ENCODE results near the gene DCDC2B.

The DCDC2B gene

DNA sequence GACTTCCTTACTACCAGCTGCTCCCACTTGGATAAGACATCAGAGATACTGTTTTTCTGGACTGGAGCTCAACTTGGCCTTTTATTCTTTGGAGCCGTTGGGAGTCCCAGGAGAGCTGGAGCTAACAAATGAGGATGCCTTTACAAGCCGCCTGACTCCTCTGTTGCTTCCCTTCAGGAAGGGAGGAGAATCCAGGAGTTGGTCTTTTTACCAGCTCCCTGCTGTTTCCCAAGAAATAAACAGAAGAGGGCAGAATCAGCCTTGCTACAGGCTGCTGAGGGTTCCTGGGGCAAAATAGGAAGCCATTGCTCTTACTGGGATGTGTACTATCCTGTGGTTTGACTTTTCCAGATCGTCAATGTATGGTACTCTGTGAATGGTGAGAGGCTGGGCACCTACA lies 14.8 kb downstream of the DCDC2B start:
- no peak for DNase-seq (ENCODE audit: low read depth in 2 of 2)

DNA sequence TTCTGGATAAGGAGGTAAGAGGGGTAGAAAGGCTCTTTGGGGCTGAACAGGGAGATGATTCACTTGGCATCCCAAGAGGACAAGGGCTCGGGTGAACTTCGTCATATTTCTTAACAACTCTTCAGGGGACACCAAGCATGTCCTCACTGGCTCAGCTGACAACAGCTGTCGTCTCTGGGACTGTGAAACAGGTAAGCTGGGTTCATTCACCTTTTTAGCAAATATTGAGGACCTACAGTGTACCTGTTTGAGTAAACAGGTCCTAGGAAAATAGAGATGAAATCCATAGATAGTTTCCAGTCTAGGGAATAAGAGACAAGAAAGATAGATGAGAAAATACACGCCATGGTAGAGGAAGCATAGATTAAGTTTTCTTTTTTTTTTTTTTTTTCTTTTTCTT lies 15.4 kb downstream of the DCDC2B start:
- DNase-seq (ENCODE audit: low read depth in 2 of 2): no peak

DNA sequence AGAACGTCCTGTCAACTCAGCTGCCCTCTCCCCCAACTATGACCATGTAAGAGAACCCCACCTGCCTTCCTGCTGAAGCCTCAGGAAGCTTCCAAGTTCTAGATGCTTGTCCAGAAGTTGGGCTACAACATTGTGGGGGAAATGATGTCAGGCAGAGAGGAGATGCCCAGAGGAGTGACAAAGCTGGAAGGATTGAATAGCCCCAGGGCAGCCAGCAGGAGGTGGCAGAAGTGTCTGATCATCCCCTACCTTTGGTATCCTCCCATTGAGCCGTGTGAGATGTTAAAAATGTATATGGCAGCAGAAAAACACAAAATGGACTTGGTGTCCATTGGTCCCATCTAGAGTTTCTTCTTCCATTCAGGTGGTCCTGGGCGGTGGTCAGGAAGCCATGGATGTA lies 19.9 kb downstream of the DCDC2B start:
- no peak for DNase-seq (ENCODE audit: low read depth in 2 of 2)

DNA sequence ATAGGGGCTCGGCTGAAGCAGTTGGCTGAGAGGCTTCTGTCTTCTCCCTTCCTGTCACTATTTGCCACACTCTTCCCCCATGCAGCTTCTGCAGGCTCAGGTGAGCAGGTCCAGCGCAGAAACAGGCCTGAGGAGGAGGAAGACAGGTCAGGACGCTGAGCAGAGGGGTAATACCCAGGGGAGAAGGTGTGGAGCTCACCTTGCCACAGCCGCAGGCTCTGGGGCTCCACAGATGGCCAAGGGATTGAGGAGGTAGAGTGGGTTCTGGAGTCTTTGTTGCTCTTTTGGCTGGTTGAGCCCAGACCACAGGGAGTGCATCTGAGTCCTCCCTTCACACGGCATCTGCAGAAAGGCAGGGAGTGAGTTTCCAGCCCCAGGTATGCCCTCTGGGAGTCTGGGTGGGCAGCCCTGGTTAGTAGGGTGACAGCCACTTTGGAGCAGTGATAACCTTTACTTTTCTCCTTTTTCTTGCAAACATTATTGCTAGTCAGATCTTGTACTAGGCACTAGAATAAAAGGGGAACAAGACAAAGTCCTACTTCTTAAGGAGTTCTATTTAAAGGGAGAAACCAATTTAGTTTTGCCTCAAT lies 23.0 kb downstream of the DCDC2B start:
- no peak for DNase-seq (ENCODE audit: low read depth in 2 of 2)

DNA sequence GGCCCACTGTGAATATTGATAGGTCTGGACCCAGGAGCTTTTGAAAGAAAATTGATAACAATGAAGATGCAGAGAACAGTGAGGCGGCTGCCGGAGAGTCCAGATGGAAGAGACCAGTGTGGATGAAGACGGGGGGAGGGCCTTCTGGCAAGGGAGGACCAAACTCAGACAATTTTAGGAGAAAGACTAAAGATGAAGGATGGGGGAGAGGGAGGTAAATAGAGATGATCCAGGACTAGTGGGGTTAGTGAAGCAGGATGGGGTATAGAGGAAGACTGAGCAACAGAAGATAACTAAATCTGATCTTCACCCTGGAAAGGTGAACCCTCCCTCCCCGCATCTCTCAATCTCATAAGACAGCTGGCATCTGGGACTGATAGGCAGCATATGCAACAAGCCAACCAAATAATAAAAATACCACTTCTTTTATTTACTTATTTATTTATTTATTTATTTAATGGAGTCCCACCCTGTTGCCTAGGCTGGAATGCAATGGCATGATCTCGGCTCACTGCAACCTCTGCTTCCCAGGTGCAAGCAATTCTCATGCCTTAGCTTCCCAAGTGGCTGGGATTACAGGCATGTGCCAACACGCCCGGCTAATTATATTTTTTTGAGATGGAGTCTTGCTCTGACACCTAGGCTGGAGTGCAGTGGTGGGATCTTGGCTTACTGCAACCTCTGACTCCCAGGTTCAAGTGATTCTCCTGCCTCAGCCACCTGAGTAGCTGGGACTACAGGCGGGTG lies 23.8 kb downstream of the DCDC2B start:
- DNase-seq (ENCODE audit: low read depth in 2 of 2): no peak

DNA sequence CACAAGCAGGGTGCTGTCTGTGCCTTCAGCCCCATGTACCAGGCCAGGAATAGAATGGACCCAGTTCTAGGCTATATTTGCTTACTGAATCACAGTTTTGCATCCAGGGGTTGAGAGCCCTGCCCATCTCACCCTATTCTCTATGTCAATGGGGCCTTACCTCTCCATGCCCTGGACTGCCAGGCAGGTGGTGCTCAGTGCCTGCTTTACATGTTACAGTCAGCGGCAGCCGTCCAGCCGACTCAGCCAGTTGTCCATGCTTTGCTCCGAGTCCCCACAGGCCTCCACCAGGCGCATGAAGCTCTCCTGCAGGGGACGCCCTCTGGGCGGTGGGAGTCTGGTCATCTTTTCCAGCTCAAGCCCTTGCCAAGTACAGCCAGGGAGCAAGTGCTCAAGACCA lies 25.9 kb downstream of the DCDC2B start:
- DNase-seq (ENCODE audit: low read depth in 2 of 2): no peak

DNA sequence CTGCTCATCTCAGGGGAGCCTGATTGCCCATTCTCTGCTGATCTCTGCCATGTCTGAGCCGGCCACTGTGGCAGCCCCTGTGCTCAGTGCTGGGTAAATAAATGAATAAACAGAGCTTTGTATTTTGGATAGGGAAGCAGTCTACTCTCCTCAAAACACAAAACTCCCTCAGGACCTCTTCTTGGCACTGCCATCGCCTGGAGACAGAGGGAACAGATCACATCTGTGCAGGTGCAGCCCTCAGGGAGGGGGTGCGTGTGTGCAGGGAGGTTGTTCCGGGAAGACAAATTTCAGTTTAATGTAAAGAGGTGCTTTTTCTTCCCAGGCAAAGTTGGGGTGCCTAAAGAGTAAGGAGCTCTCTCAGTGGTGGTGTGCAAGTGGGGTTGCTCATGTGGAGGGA lies 30.4 kb downstream of the DCDC2B start:
- DNase-seq (ENCODE audit: low read depth in 2 of 2): no peak

DNA sequence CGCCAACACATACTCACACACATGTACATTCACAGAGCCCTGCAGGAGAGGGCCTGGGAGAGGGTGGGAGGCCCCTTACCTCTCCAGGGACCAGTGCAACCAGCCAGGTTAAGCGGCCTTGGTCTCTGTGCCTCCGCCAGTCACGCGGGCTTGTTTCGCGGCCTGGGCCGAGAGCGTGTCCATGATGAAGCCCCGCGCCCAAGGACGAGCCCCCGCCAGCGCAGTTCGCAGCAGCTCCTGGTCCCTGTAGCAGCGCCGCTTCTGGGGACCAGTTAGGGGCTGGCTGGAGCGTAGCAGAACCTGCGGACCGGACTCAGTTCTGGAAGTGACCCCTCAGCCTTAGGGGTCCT lies 30.9 kb downstream of the DCDC2B start:
- no peak for DNase-seq (ENCODE audit: low read depth in 2 of 2)

DNA sequence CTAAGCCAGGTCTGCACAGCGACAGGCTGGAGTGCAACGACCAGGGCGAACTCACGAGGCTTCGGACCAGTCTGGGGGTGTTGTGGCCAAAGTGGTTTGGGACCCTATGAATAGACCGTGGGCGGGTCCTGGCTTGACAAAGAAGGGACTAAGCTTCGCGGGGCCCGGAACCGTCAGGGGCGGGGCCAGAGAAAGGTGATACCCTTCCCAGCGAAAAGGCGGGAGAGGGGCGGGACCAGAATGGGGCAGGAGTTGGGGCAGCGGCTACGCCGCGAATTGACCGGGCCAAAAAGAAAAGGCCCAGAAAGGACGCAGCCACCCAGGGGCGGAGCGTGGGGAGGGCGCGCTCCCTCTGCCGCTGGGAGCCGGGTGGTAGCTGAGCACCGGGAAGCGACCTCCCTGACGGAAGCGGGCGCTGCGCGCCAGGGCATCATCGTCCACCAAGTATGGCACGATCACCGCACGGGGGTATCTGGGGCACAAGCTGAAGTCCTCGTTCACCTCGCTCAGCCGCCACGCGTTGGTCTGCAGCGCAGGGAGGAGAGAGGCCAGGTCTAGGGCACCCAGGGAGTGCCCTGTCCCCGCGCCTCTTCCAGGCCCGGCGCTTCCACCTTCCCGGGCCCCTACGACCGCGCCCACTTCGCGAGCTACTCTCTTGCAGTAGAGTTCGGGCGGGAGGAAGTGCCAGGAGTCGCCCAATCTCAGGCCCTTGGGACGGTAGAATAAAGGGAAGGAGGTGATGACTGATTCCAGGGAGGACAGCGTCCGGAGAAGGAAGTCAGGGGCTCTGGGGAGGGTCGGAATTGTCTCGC lies 31.5 kb downstream of the DCDC2B start:
- DNase-seq (ENCODE audit: low read depth in 2 of 2): no peak

DNA sequence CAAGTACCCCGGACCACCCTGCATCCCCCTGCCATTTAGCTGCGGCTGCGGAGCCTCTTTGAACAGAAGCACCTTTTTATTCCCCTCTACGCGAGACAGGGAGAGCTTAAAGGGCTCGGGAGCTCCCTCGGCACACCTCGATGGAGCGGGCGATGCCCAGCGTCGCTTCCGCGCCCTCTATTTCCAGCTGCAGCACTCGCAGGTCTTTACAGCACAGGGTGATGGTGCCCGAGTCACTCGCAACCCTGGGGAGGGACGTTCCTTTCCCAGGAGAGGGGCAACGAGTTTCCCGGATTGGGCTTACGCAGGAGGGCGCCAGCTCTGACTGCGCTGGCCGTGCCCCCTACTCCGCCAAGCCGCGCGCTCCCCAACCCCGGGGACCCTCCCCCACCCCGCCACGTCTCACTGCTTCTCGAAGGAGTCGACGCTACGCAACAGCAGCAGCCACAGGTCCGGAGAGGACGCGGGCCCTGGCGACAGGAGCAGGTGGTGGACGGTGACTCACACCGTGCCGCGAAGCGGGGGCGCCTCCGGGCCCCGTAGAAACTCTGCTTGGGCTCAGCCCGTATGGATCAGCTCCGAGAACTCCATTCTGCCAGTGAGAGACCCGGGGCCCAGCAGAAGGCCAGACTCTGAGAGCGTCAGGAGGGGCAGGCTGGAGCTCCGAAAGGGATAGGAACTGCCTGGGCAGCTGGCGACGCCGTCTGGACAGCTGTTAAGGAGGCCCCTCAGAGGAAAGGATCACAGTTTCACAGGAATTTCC lies 32.3 kb downstream of the DCDC2B start:
- no peak for DNase-seq (ENCODE audit: low read depth in 2 of 2)

DNA sequence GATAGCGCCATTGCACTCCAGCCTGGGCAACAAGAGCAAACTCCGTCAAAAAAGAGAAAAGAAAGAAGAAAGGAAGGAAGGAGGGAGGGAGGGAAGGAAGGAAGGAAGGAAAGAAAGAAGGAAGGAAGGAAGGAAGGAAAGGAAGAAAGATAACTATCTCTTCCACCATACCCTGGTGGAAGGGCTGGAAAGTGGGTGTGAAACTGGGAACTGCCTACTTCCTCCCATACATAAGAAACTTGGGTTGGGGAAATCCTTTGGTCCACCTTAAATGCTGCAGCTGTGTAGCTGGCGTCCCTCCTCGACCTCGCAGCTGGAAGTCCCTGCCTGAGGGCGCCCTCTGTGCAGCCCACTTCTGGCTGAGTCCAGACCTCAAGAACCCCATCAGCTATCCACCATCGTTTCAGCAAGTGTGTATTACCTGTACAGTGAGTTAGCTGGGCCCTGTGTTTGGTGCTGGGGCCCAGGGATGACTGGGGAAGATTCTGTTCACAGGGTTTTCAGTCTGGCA lies 33.5 kb downstream of the DCDC2B start:
- no peak for DNase-seq (ENCODE audit: low read depth in 2 of 2)

DNA sequence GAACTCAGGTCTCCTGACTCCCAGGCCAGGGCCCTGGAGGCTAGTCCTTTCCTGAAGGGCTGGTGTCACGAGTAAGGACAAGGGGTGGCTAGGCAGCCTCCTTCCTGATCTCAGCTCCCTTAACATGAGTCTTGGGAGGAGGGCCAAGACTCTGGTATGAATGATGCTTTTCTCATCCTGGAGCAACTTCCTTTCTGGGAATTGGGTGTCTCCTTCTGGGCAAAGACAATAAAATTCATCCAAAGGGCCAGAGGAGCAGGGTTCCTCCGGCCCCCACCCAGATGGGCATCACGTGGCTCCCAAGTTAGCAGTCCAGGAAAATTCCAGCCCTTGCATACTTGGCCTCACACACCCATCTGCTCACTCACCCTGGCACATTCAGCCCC lies 38.0 kb downstream of the DCDC2B start, which contains the start of gene FAM167B:
Gene FAM167B (plus strand): TSS at position 335 of the 386 bp plus-strand sequence. CDS start 200 bp downstream, outside the sequence.
- DNase-seq (ENCODE audit: low read depth in 2 of 2): no peak

DNA sequence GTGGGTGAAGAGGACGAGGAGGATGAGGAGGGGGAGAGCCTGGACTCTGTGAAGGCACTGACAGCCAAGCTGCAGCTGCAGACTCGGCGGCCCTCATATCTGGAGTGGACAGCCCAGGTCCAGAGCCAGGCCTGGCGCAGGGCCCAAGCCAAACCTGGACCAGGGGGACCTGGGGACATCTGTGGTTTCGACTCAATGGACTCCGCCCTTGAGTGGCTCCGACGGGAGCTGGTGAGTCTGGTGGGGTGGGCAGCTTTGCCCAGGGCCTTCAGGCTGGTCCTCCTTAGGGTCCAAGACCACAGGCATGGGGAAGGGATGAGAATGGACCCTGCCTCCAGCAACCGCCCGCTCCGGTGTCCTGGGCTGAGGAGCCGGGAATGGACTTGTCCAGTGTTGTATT lies 38.6 kb downstream of the DCDC2B start:
- no peak for DNase-seq (ENCODE audit: low read depth in 2 of 2)

DNA sequence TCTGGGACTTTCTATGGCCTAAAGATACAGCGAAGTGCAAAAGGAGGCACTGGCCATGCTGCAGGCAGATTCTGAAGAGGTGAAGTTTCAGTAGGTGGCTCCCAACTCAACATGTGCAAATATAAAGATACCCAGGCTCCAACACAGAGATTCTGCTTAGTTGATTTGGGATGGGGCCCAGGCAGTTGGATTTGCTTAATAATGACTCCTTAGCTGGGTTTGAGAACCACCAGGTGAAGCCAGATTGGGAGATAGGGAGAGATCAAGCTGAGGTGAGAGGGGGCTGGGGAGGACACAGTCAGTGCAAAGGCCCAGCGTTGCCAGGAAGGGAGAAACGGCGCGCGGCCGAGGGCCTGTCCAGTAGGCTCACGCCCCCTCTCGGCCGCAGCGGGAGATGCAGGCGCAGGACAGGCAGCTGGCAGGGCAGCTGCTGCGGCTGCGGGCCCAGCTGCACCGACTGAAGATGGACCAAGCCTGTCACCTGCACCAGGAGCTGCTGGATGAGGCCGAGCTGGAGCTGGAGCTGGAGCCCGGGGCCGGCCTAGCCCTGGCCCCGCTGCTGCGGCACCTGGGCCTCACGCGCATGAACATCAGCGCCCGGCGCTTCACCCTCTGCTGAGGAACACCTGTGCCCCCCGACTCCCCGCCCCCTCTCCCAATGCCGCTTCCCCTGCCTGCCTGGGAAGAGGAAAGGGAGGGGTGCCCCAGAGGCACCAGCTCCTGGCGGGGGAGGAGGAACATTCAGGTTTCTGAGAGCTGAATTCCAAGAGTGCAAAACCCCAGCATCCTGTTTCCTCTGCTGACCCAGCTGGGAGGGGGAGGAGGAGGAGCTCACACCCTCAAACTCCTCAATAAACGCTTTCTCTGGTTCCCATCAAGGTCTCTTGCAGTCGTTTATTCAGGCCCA lies 39.3 kb downstream of the DCDC2B start:
- peak; percentile 76 for DNase-seq (ENCODE audit: low read depth in 2 of 2)

DNA sequence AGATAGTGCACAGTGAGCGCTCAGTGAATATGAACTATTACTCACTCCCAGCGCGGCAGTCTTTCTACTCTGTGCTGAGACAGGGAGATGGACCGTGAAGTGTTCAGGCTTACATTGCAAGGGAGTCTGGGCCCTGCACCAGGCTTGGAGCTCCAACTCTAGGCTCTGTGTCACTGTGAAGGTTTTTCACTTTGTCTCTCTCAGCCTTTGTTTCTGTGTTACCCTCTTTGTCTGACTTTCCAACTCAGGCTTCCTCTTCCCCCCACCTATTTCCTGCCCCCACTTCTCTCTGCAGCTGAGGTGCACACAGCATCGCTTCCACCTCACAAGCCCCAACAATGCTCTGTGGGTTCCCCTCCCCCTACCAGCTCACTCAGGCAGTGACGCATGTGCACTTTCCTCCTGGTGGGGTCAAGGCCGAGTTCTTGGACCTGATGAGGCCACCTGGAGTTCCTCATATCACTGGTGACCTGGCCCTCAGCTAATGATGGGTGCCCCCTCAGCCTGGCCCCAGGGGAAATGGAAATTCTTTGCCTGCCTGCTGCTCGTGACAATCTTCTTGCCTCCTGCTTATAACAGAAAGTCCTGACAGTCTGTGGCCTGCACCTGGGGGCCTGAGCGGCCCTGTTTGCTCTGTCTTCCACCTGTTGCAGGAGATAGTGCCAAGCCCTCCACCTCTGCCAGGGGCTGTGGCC lies 41.1 kb downstream of the DCDC2B start:
- peak; percentile 75 to 76 for DNase-seq (ENCODE audit: low read depth in 2 of 2)

DNA sequence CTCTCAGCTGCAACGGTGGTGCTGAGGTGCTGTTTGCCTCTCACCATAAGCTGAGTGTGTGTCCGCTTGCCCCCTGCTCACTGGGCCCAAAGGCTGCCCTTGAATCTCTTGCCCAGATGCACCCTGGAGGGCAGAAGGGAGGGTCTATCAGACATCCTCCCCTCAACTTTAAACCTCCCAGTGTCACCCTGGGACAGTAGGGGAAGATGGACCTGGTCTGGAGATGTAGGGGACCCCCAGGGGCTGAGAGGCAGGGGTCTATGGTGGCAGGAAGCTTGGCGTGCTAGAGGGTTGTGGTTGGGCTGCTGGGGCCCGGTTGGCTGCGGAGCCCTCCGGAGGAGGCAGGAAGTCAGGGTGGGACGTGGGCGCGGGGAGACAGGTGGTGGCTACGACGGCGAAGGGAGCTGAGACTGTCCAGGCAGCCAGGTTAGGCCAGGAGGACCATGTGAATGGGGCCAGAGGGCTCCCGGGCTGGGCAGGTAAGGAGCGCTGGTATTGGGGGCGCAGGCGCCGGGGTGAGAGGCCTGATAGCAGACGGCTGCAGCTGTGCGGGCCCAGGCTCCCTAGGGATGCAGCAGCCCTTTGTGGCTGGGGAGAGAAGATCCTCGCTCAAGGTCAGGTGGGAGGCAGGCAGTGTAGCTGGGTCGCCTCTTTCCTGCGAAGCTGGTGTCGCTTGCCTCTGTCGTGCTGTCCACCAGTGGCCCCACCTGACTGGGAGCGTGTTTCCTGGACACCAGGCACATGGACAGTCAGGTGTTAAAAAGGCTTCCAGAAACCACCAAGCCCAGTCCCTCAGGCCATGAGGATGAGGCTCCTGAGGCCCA lies 42.2 kb downstream of the DCDC2B start, which contains the start of gene LCK:
Gene LCK (plus strand): TSS at position 373 of the 824 bp plus-strand sequence. CDS start 23,065 bp downstream, outside the sequence.
- peak in 1 of 2 donors; percentile 71 for DNase-seq (ENCODE audit: low read depth in 2 of 2)

DNA sequence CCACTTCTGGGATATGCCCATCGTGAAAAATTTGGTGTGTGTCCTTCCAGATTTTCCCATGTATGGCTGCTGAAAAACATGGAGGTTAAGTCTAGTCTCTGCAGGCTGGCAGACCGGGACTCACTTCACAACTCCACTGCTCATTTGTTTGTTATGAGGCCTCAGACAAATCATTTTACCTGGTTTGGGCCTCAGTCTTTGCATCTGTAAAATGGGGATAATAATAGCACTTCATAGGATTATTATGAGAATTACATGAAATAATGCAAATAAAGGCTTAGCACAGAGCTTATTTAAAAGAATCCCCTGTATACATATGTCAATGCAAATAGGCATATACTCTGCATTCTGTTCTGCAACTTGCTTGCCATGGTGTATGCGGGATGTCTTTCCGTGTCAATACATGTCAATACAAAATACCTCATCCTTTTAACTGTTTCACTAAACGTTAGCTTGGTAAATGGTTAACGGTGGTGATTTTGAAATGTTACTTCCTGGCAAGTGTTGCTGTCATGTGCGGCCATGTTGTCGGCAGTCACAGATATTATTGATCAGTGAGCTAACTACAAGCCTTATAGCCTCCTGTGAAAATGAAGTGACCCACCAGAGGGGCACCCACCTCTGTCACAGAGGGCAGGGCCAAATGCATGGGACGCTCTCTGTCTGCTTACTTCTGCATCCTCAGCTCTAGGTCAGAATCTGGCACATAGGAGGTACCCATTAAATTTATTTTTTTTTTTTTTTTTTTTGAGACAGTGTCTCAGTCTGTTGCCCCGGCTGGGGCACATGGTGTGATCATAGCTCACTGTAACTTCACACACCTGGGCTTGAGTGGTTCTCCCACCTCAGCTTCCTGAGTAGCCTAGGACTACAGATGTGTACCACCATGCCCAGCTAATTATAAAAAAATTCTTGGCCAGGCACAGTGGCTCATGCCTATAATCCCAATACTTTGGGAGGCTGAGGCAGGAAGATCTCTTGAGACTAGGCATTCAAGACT lies 46.5 kb downstream of the DCDC2B start:
- no peak for DNase-seq (ENCODE audit: low read depth in 2 of 2)
